K562 (cell line): Measurements from ENCODE around the gene PYGB. TPM values are rescaled to one million over a fixed set of nuclear protein-coding genes. Genes with fewer than 3 reads are reported as not detected.

Experiments
- ATAC-seq: fragments of 200-7000 bp; cut with Tn5 transposase; 3 replicates; pipeline ENCODE4 v1.9.1; 2020; ENCODE audit warnings: moderate library complexity
- BruUV-seq: library from RNA; stranded (reverse); fragments of 400-500 nt; replicated peaks from 2 replicates; lab custom pipeline; 2021; lab: Mats Ljungman, UMichigan
- CTCF ChIA-PET: fragments of 300-600 bp; formaldehyde crosslinking; extraction: SDS; loops from one replicate; lab custom pipeline; 2021; ENCODE audit warnings: low intra/inter-chr PET ratio; lab: Yijun Ruan, JAX
- POLR2A ChIA-PET: fragments of 300-600, 350-650 bp; sonication (Branson Sonifier 250); formaldehyde crosslinking; extraction: SDS; loops from one replicate; lab custom pipeline; 2021; ENCODE audit warnings: antibody characterized with exemption, inconsistent platforms; lab: Yijun Ruan, JAX
- DNase-seq, 4 experiments: peaks; one replicate each; pipeline versions ENCODE4 v3.0.0 to v3.0.0-alpha.2; 2011 to 2018; ENCODE audit warnings: low spot score in 3 of 4, mixed read lengths in 3 of 4; ENCODE audit errors: extremely low read depth in 1 of 4
- FAIRE-seq: peaks from 2 replicates; lab custom pipeline; 2011; peaks lifted over from hg19 to GRCh38; lab: Jason Lieb, UNC
- H2AFZ ChIP-seq: 2 replicates; pipeline ENCODE4 v1.6.0; 2011; ENCODE audit warnings: low read depth, low read length, control low read depth, inconsistent platforms
- H3K27ac ChIP-seq: fragments of 200-600 bp; 3 replicates; pipeline ENCODE4 v1.8.0; 2011; ENCODE audit warnings: low read depth, mild to moderate bottlenecking, control low read depth, inconsistent platforms, low read length, moderate library complexity, mixed read lengths; ENCODE audit errors: extremely low read depth
- H3K27me3 ChIP-seq, 2 experiments: fragments of 300-600 bp in 1 of 2; 2 replicates in 1 of 2; 3 replicates in 1 of 2; pipeline versions ENCODE4 v1.6.0 to v1.8.0; 2011; ENCODE audit warnings: inconsistent platforms in 2 of 2, low read length in 2 of 2, mild to moderate bottlenecking in 1 of 2, mixed read lengths in 1 of 2, moderate library complexity in 1 of 2; ENCODE audit not compliant: control insufficient read depth in 2 of 2, insufficient read depth in 2 of 2
- H3K36me3 ChIP-seq: fragments of 300-600 bp; 3 replicates; pipeline ENCODE4 v1.8.0; 2011; ENCODE audit warnings: mild to moderate bottlenecking, low read length, inconsistent platforms; ENCODE audit not compliant: control insufficient read depth, insufficient read depth
- H3K4me1 ChIP-seq, 2 experiments: fragments of 200-600 bp in 1 of 2; replicated peaks in 1 of 2; 2 replicates in 1 of 2; 3 replicates in 1 of 2; pipeline versions ENCODE4 v1.5.1 to v1.8.0; 2011; ENCODE audit warnings: inconsistent platforms in 2 of 2, low read length in 2 of 2, mild to moderate bottlenecking in 1 of 2, mixed read lengths in 1 of 2, moderate library complexity in 1 of 2; ENCODE audit not compliant: control insufficient read depth in 2 of 2, insufficient read depth in 2 of 2
- H3K4me2 ChIP-seq: 2 replicates; pipeline ENCODE4 v1.6.1; 2011; ENCODE audit warnings: low read length, control low read depth, inconsistent platforms, mixed read lengths; ENCODE audit not compliant: insufficient read depth
- H3K4me3 ChIP-seq: fragments of 200-600 bp; sonication (generic), shearing (Covaris generic); 2 replicates; pipeline ENCODE4 v1.5.1; 2016; ENCODE audit warnings: control low read depth, inconsistent platforms
- H3K79me2 ChIP-seq: fragments of 200-600 bp; 3 replicates; pipeline ENCODE4 v1.8.0; 2011; ENCODE audit warnings: low read length, inconsistent platforms; ENCODE audit not compliant: control insufficient read depth, insufficient read depth
- H3K9ac ChIP-seq, 2 experiments: 2 replicates each; pipeline versions ENCODE4 v1.6.0 to v1.6.1; 2011; ENCODE audit warnings: low read depth in 2 of 2, low read length in 2 of 2, control low read depth in 1 of 2, inconsistent platforms in 1 of 2, mild to moderate bottlenecking in 1 of 2, mixed read lengths in 1 of 2; ENCODE audit not compliant: insufficient read depth in 1 of 2
- H3K9me1 ChIP-seq: one replicate; pipeline ENCODE4 v1.6.0; 2011; ENCODE audit warnings: inconsistent platforms, mild to moderate bottlenecking, low read length, moderate library complexity; ENCODE audit not compliant: control insufficient read depth, insufficient read depth
- H3K9me3 ChIP-seq: replicated peaks from 2 replicates; pipeline ENCODE4 v1.5.1; 2011; ENCODE audit warnings: low read depth, low read length, inconsistent platforms; ENCODE audit not compliant: control insufficient read depth, insufficient read depth
- H4K20me1 ChIP-seq: replicated peaks from 2 replicates; pipeline ENCODE4 v1.6.1; 2011; ENCODE audit warnings: low read length, inconsistent platforms, mixed read lengths; ENCODE audit not compliant: control insufficient read depth, insufficient read depth
- CBFA2T3 ChIP-seq: fragments of 450-650 bp; IDR thresholded peaks from 2 replicates; pipeline ENCODE4 v1.6.1; 2017
- ERF ChIP-seq: fragments of 450-650 bp; formaldehyde crosslinking; IDR thresholded peaks from 2 replicates; pipeline ENCODE4 v1.4.0; 2020; ENCODE audit warnings: mild to moderate bottlenecking, mixed read lengths
- KDM4B ChIP-seq, 2 experiments: fragments of 450-650 bp in 1 of 2; sonication (generic) in 1 of 2; IDR thresholded peaks; 2 replicates each; pipeline ENCODE4 v1.6.1; 2016 to 2017; ENCODE audit warnings: borderline replicate concordance in 2 of 2, antibody characterized with exemption in 1 of 2, low read depth in 1 of 2, mild to moderate bottlenecking in 1 of 2
- PTRF ChIP-seq: fragments of 450-650 bp; IDR thresholded peaks from 2 replicates; pipeline ENCODE4 v1.6.1; 2016; ENCODE audit warnings: mild to moderate bottlenecking, missing genetic modification characterization, missing compliant biosample characterization
- RBBP5 ChIP-seq: fragments of 200-600 bp; sonication (generic); IDR thresholded peaks from 2 replicates; pipeline ENCODE4 v1.6.1; 2012; ENCODE audit warnings: borderline replicate concordance, mild to moderate bottlenecking, low read length, control low read depth, inconsistent platforms; ENCODE audit not compliant: insufficient read depth, poor library complexity, severe bottlenecking
- SAFB ChIP-seq: fragments of 200-400 bp; formaldehyde crosslinking; IDR thresholded peaks from 2 replicates; pipeline ENCODE4 v1.6.1; 2017; ENCODE audit warnings: low read depth, low read length, borderline replicate concordance
- SMARCE1 ChIP-seq: fragments of 450-650 bp; IDR thresholded peaks from 2 replicates; pipeline ENCODE4 v1.7.1; 2016; ENCODE audit warnings: mild to moderate bottlenecking
- STAT5A ChIP-seq: IDR thresholded peaks from 2 replicates; pipeline ENCODE4 v1.6.1; 2012; ENCODE audit warnings: low read length, inconsistent platforms, borderline replicate concordance
- TCF7L2 ChIP-seq: fragments of 150-350 bp; IDR thresholded peaks from 2 replicates; pipeline ENCODE4 v1.6.1; 2016; ENCODE audit warnings: low read depth, mild to moderate bottlenecking, low read length, moderate library complexity
- TSHZ1 ChIP-seq: fragments of 250-450 bp; sonication (Bioruptor Pico); IDR thresholded peaks from 2 replicates; pipeline ENCODE4 v1.4.0; 2020; ENCODE audit warnings: mild to moderate bottlenecking, moderate library complexity
- ZFP30 ChIP-seq: fragments of 250-450 bp; sonication (Bioruptor Pico); IDR thresholded peaks from 2 replicates; pipeline ENCODE4 v1.8.0; 2022; ENCODE audit warnings: moderate library complexity, mild to moderate bottlenecking, inconsistent platforms, borderline replicate concordance
- ZNF121 ChIP-seq: sonication (generic); formaldehyde crosslinking; conservative IDR thresholded peaks from 2 replicates; pipeline ENCODE4 v1.8.0; 2022; ENCODE audit warnings: missing genetic modification reagents
- ZNF146 ChIP-seq: IDR thresholded peaks from one replicate; pipeline ENCODE4 v1.6.1; 2018; ENCODE audit warnings: missing compliant biosample characterization; ENCODE audit not compliant: unreplicated experiment
- ZNF280B ChIP-seq: fragments of 250-450 bp; sonication (Bioruptor Pico); IDR thresholded peaks from 2 replicates; pipeline ENCODE4 v1.5.1; 2021; ENCODE audit warnings: mild to moderate bottlenecking
- ZNF408 ChIP-seq: fragments of 250-450 bp; sonication (Bioruptor Pico); IDR thresholded peaks from 2 replicates; pipeline ENCODE4 v1.4.0; 2020; ENCODE audit warnings: low read depth, mild to moderate bottlenecking, moderate library complexity
- ZNF512 ChIP-seq: IDR thresholded peaks from 2 replicates; pipeline ENCODE4 v1.6.1; 2016; ENCODE audit warnings: missing genetic modification characterization, missing compliant biosample characterization
- ZSCAN29 ChIP-seq: fragments of 450-650 bp; IDR thresholded peaks from 2 replicates; pipeline ENCODE4 v1.6.1; 2017
- WGBS: fragments of 100-300 bp; shearing (Covaris generic); methylation state at CpG from one replicate; pipeline ENCODE4 v1.1.6; 2016; ENCODE audit warnings: low coverage, mixed read lengths; ENCODE audit not compliant: insufficient coverage; ENCODE audit errors: missing lambda C conversion rate; 5-methylcytosine and 5-hydroxymethylcytosine counted together
- in situ Hi-C: fragments of 300-500 bp; cut with MboI; formaldehyde crosslinking; loops from 4 replicates; pipeline ENCODE4 v1.15.0; 2018; ENCODE audit warnings: inconsistent platforms, mixed read lengths
- intact Hi-C: fragments of 100-400 bp; cut with micrococcal nuclease; formaldehyde crosslinking; loops from 2 replicates; pipeline ENCODE4 v1.14.2; 2022
- polyA plus RNA-seq, 8 experiments: library from polyadenylated mRNA; depleted of rRNA in 4 of 8; stranded (reverse) in 5 of 8; unstranded in 3 of 8; fragments of >200 nt; fragmentation: Nextera tagmentation in 2 of 8; fragmentation: Illumina TruSeq in 1 of 8; extraction: Ambion mirVana in 2 of 8; extraction: Trizol in 1 of 8; gene quantifications; 2 replicates each; pipeline versions ENCODE4 v1.2.1 to v1.2.3, GENCODE V29; 2011 to 2014; ENCODE audit warnings: inconsistent platforms in 1 of 8, missing spikeins in 1 of 8
- total RNA-seq, 7 experiments: library from RNA; depleted of rRNA in 6 of 7; stranded (reverse); fragments of >200 nt in 6 of 7; fragmentation: Illumina TruSeq in 2 of 7; extraction: Trizol in 2 of 7; gene quantifications; 2 replicates each; pipeline versions ENCODE4 v1.2.1 to v1.2.3, GENCODE V29; 2011 to 2021; ENCODE audit warnings: low replicate concordance in 1 of 7

Gene PYGB
- total and polyA plus RNA-seq, 9 of the 15 experiments (the other 6 are each of a cell fraction or from before 2014, with no cell fraction given) = 0.34 to 18.0 (median 9.8) TPM

- TF ChIP-seq TSHZ1 (CRISPR knock-in tag) (no peak), ERF (CRISPR knock-in tag) (no peak)
- TF ChIP-seq, all 486 proteins: peak for 0
Observed at GRCh38 chr20:25214426-25214790, 33.5 kb upstream of the PYGB start (continued).

GRCh38 chr20:25214819-25215218, 33.1 kb upstream of the PYGB start:
- Histone ChIP-seq H3K27ac (no peak overlapping the region), H3K36me3 (peaks cover 39% of the 10 kb centered on the region; the same call in 2 of the 3 replicates)
- FAIRE-seq = no peak

More at GRCh38 chr20:25214819-25215218, 33.1 kb upstream of the PYGB start:
- 92% methylated on average over 4 of the region's 7 CpGs for WGBS
- no peaks in the 10 kb centered on the region; a peak in 2 of 5 replicates for H3K4me1 ChIP-seq
- ATAC-seq = no peak
- H3K9me1 ChIP-seq = no peaks in the 10 kb centered on the region
- no peak for DNase-seq
- H3K79me2 ChIP-seq = no peaks in the 10 kb centered on the region
- no peaks in the 10 kb centered on the region for H3K27me3 ChIP-seq
- H3K9me3 ChIP-seq = no peaks in the 10 kb centered on the region
- ChIA-PET POLR2A (no interaction called here), CTCF (no interaction called here)
- no TSS peak for BruUV-seq
- H3K4me3 ChIP-seq = no peak overlapping the region
- H3K9ac ChIP-seq = no peak overlapping the region
- no peak overlapping the region for H3K4me2 ChIP-seq
- H4K20me1 ChIP-seq = no peaks in the 10 kb centered on the region
- intact Hi-C loops = no loop called here
- in situ Hi-C loops = no loop called here
- TF ChIP-seq STAT5A (no peak), KDM4B (IDR thresholded peaks at IDR 0.05; ENCODE audit: borderline replicate concordance in 2 of 2, low read depth in 1 of 2) (no peak), ZNF512 (tag) (no peak), ZNF408 (CRISPR knock-in tag) (no peak), PTRF (no peak), ZFP30 (CRISPR knock-in tag) (no peak), ZNF146 (CRISPR knock-in tag) (no peak), RBBP5 (no peak), CBFA2T3 (no peak), SAFB (no peak), ZSCAN29 (no peak), TCF7L2 (no peak), SMARCE1 (no peak), ZNF280B (CRISPR knock-in tag) (no peak), ZNF121 (CRISPR knock-in tag) (no peak)
- no peak overlapping the region for H2AFZ ChIP-seq
